Measurements from ENCODE around the gene TRIAP1. TPM values are rescaled to one million over a fixed set of nuclear protein-coding genes. Genes with fewer than 3 reads are reported as not detected.
"Not testable (repeated sequence)": the region's sequence is repeated elsewhere in the genome, so short reads cannot be mapped to it uniquely, and the experiment has no call there.

Gene TRIAP1
- total RNA-seq, 1 experiment from 2014 or later: 44.8 TPM

DNA sequence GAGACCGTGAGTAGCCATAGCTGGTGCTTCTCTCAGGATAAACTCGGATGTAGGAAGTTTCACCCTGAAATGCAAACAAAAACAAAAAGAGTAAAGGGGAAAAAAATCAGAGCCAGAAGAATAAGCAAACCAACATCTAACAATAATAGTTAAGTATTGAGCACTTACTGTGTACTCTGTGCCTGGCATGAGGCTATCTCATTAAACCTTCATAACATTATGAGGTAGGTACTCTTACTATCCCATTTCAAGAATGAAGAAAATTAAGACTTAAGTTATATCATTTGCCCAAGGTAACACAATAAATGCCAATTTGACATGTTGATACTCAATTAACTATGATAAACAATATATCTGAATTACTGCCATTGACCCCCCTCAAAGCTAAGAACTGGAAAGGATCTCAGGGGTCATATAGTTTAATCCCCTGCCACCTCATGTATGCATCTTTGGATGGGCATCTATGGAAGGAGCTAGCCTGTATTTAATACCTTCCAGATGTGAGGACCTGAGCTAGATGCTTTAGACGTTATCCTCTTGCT, 16.0 kb upstream of the TRIAP1 start:
- H3K27me3 ChIP-seq (replicated peaks): no peaks in the 10 kb centered on the region
- no peaks in the 10 kb centered on the region for H3K9me3 ChIP-seq (replicated peaks)
- no peaks in the 10 kb centered on the region for H3K4me1 ChIP-seq (replicated peaks)
- no peak overlapping the region for H3K27ac ChIP-seq
- H3K4me3 ChIP-seq: no peak overlapping the region
- H3K36me3 ChIP-seq: peaks cover 98% of the 10 kb centered on the region
- no peak for DNase-seq (ENCODE audit: low read depth in 1 of 2, low spot score in 2 of 2)

GRCh38 chr12:120460157-120460556, 14.0 kb upstream of the TRIAP1 start:
- no peaks in the 10 kb centered on the region for H3K9me3 ChIP-seq (replicated peaks)
- no peak overlapping the region for H3K4me3 ChIP-seq
- H3K27me3 ChIP-seq (replicated peaks): no peaks in the 10 kb centered on the region
- peaks cover 96% of the 10 kb centered on the region for H3K36me3 ChIP-seq
- H3K27ac ChIP-seq: no peak overlapping the region
- no peak for DNase-seq (ENCODE audit: low read depth in 1 of 2, low spot score in 2 of 2)
- H3K4me1 ChIP-seq (replicated peaks): no peaks in the 10 kb centered on the region

- DNase-seq (ENCODE audit: low read depth in 1 of 2, low spot score in 2 of 2): no peak
These were observed 10.9 kb upstream of the TRIAP1 start for GRCh38 chr12:120457133-120457532.

DNA sequence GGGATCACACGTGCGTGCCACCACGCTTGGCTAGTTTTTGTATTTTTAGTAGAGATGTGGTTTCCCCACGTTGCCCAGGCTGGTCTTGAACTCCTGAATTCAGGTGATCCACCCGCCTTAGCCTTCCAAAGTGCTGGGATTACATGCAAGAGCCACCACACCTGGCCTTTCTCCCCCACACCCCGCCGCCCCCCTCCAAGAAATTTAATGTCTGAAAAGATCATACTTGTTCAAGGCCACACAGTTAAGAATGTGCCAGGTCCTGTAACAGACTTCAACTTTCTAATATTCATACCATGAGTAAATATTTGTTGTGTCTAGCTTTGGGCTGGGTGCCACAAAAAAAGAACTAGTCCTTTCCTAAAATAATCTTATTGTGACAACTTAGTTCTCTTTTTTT, 9.1 kb upstream of the TRIAP1 start:
- H3K4me1 ChIP-seq (replicated peaks): no peaks in the 10 kb centered on the region
- no peak for DNase-seq (ENCODE audit: low read depth in 1 of 2, low spot score in 2 of 2)
- H3K27me3 ChIP-seq (replicated peaks): no peaks in the 10 kb centered on the region
- H3K27ac ChIP-seq: no peak overlapping the region
- H3K36me3 ChIP-seq: peaks cover 83% of the 10 kb centered on the region
- H3K4me3 ChIP-seq: no peak overlapping the region
- no peaks in the 10 kb centered on the region for H3K9me3 ChIP-seq (replicated peaks)

More at GRCh38 chr12:120457133-120457532, 10.9 kb upstream of the TRIAP1 start:
- no peaks in the 10 kb centered on the region for H3K4me1 ChIP-seq (replicated peaks)
- H3K4me3 ChIP-seq: no peak overlapping the region
- H3K27ac ChIP-seq: no peak overlapping the region
- H3K36me3 ChIP-seq: peaks cover 89% of the 10 kb centered on the region
- no peaks in the 10 kb centered on the region for H3K27me3 ChIP-seq (replicated peaks)
- no peaks in the 10 kb centered on the region for H3K9me3 ChIP-seq (replicated peaks)

GRCh38 chr12:120453977-120454376, 7.8 kb upstream of the TRIAP1 start:
- H3K9me3 ChIP-seq (replicated peaks): no peaks in the 10 kb centered on the region
- DNase-seq (ENCODE audit: low read depth in 1 of 2, low spot score in 2 of 2): no peak
- H3K36me3 ChIP-seq: peaks cover 83% of the 10 kb centered on the region

GRCh38 chr12:120453060-120453750, 7.0 kb upstream of the TRIAP1 start:
- no peaks in the 10 kb centered on the region for H3K4me1 ChIP-seq (replicated peaks)
- H3K27me3 ChIP-seq (replicated peaks): no peaks in the 10 kb centered on the region
- H3K9me3 ChIP-seq (replicated peaks): no peaks in the 10 kb centered on the region
- H3K4me3 ChIP-seq: no peak overlapping the region
- H3K36me3 ChIP-seq: peaks cover 78% of the 10 kb centered on the region
- H3K27ac ChIP-seq: no peak overlapping the region
- DNase-seq (ENCODE audit: low read depth in 1 of 2, low spot score in 2 of 2): no peak

More at GRCh38 chr12:120453977-120454376, 7.8 kb upstream of the TRIAP1 start:
- H3K4me1 ChIP-seq (replicated peaks): no peaks in the 10 kb centered on the region
- no peaks in the 10 kb centered on the region for H3K27me3 ChIP-seq (replicated peaks)
- no peak overlapping the region for H3K4me3 ChIP-seq
- no peak overlapping the region for H3K27ac ChIP-seq

DNA sequence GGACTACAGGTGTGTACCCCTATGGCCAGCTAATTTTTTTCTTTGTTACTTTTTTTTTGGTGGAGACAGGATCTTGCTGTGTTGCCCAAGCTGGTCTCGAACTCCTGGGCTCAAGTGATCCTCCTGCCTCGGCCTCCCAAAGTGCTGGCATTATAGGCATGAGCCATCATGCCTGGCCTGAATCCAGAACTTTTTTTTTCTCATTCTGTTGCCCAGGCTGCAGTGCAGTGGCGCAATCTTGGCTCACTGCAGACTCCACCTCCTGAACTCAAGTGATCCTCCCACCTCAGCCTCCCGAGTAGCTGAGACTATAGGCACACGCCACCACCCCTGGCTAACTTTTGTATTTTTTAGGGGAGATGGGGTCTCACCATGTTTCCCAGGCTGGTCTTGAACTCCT, 6.3 kb upstream of the TRIAP1 start:
- H3K36me3 ChIP-seq: peaks cover 75% of the 10 kb centered on the region
- not testable (repeated sequence) for H3K27me3 ChIP-seq (replicated peaks); H3K9me3 ChIP-seq (replicated peaks); H3K27ac ChIP-seq; H3K4me1 ChIP-seq (replicated peaks); H3K4me3 ChIP-seq; DNase-seq (ENCODE audit: low read depth in 1 of 2, low spot score in 2 of 2)

- Histone ChIP-seq H3K27ac (no peak overlapping the region), H3K4me1 (replicated peaks) (peaks cover 17% of the 10 kb centered on the region), H3K9me3 (replicated peaks) (no peaks in the 10 kb centered on the region), H3K4me3 (no peak overlapping the region), H3K27me3 (replicated peaks) (no peaks in the 10 kb centered on the region), H3K36me3 (peaks cover 69% of the 10 kb centered on the region)
- DNase-seq (ENCODE audit: low read depth in 1 of 2, low spot score in 2 of 2): no peak
These were observed 1.8 kb upstream of the TRIAP1 start for GRCh38 chr12:120447992-120448391.

DNA sequence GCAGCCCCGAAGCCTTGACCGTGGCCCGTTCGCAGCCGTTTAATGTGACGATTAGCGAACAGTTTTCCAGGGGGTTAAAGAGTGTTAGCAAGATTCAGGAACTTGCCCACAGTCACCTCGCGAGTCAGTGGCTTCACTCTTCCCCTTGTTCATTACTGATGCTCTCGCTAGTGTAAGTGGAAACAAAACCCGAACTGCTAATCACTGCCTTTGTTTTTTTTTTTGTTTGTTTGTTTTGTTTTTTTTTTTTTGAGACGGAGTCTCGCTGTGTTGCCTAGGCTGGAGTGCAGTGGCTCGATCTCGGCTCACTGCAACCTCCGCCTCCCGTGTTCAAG, 627 bp upstream of the TRIAP1 start:
- H3K27ac ChIP-seq; H3K27me3 ChIP-seq (replicated peaks); H3K9me3 ChIP-seq (replicated peaks); DNase-seq (ENCODE audit: low read depth in 1 of 2, low spot score in 2 of 2): not testable (repeated sequence)
- Histone ChIP-seq H3K4me3 (peak overlapping the region; percentile 89), H3K4me1 (replicated peaks) (peaks cover 17% of the 10 kb centered on the region), H3K36me3 (peaks cover 68% of the 10 kb centered on the region)

DNA sequence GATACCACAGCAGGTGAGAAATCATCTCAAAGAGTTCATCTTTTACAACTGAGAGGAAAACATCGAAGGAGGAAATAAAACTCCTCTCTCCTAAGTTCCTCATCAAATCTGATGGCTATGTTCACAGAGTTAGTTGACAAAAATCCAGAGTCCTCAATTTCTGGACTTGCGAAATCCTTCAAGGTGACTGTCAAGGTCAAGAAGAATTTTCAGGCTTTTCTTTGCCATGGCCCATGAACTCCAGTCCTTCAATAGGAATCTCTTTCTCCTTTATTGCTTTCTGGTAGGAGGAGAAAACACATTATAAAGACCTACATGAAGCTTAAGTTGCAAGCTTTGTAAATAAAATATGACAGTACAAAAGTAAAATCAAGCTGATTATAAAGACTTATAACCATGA, 1.5 kb downstream of the TRIAP1 start:
- DNase-seq (ENCODE audit: low read depth in 1 of 2, low spot score in 2 of 2): no peak
- Histone ChIP-seq H3K27me3 (replicated peaks) (no peaks in the 10 kb centered on the region), H3K36me3 (peaks cover 71% of the 10 kb centered on the region), H3K4me1 (replicated peaks) (peaks cover 17% of the 10 kb centered on the region), H3K27ac (no peak overlapping the region), H3K9me3 (replicated peaks) (no peaks in the 10 kb centered on the region), H3K4me3 (no peak overlapping the region)

DNA sequence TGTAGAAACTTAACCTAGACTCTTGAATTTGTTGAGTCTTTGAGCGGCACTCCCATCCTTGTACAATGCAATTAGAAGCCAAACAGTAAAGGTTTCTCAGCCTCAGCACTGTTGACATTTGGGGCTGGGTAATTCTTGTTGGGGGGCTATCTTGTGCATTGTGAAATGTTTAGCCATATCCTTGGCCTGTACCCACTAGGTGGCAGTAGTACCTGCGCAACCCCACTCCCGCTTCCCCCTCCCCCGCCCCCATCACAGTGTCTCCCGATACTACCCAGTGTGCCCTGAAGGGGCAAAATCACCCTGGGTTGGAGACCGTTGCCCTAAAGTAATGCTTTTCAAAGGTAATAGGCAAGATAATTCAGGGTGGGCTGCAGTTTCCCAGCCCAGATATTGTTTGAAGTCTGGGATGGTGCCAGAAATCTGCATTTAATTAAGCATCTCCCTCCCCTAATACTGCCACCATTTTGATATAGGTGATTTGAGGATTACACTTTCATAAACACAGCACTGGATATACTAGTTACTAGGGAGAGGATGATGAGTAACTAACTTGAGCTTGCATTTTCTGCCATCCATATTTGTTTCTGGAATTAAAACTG, 6.4 kb downstream of the TRIAP1 start:
- DNase-seq (ENCODE audit: low read depth in 1 of 2, low spot score in 2 of 2): peak; percentile 25 to 66
- no peak overlapping the region for H3K4me3 ChIP-seq
- no peak overlapping the region for H3K27ac ChIP-seq
- H3K9me3 ChIP-seq (replicated peaks): no peaks in the 10 kb centered on the region
- peaks cover 6% of the 10 kb centered on the region for H3K4me1 ChIP-seq (replicated peaks)
- no peaks in the 10 kb centered on the region for H3K27me3 ChIP-seq (replicated peaks)
- H3K36me3 ChIP-seq: peaks cover 52% of the 10 kb centered on the region

DNA sequence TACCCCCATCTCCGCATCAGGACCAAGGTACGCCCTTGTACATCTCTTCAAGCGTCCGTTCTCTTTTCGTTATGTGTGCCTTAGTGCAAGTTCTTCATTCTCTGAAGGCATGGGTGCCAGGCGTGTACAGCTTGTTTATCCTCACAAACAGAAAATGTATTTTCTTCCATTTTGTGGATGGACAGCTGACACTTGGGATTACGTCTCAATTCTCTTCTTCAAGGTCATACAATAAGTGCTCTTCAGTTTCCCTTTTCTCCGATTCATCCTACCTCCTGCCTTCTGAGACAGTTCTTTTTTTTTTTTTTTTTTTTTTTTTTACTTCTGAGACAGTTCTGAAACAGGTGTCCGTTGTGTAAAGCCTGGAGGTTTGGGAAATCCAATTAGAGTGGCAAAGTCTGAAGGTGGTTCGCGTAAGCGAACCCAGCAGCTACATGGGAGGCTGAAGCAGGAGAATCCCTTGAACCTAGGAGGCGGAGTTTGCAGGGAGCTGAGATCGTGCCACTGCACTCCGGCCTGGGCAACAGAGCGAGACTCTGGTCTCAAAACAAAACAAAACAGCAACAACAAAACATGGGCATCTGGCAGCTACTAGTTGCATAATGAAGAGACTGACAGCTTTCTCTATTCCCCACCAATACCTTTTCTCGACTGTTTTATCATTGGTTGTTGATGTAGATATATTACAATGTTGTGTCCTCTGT, 7.5 kb downstream of the TRIAP1 start:
- DNase-seq (ENCODE audit: low read depth in 1 of 2, low spot score in 2 of 2): no peak
- peak overlapping the region; percentile 84 for H3K4me3 ChIP-seq
- H3K27ac ChIP-seq: no peak overlapping the region
- H3K27me3 ChIP-seq (replicated peaks): no peaks in the 10 kb centered on the region
- H3K9me3 ChIP-seq (replicated peaks): no peaks in the 10 kb centered on the region
- H3K4me1 ChIP-seq (replicated peaks): peaks cover 5% of the 10 kb centered on the region
- H3K36me3 ChIP-seq: peaks cover 41% of the 10 kb centered on the region

GRCh38 chr12:120437735-120438494, 8.3 kb downstream of the TRIAP1 start, which contains the start of gene COX6A1:
TSS of gene COX6A1 (plus strand) at chr12:120438113. CDS start at chr12:120438127, 14 bp downstream.
- Histone ChIP-seq H3K27ac (no peak within 1 kb of the TSS), H3K4me3 (peak within 1 kb of the TSS; percentile 84), H3K4me1 (replicated peaks) (peaks cover 5% of the 10 kb centered on the region), H3K9me3 (replicated peaks) (no peaks in the 10 kb centered on the region), H3K27me3 (replicated peaks) (no peaks in the 10 kb centered on the region), H3K36me3 (peaks cover 34% of the 10 kb centered on the region)
- peak; percentile 83 to 97 for DNase-seq (ENCODE audit: low read depth in 1 of 2, low spot score in 2 of 2)
